M059J (cell line): Measurements from ENCODE around the gene PAIP1. TPM values are rescaled to one million over a fixed set of nuclear protein-coding genes. Genes with fewer than 3 reads are reported as not detected.
"Not testable (repeated sequence)": the region's sequence is repeated elsewhere in the genome, so short reads cannot be mapped to it uniquely, and the experiment has no call there.

Experiments
- DNase-seq: peaks from one replicate; pipeline ENCODE4 v3.0.0-alpha.2; 2012; ENCODE audit warnings: low read depth
- total RNA-seq: library from RNA; depleted of rRNA; stranded (reverse); fragments of >200 nt; shearing (Covaris generic); gene quantifications from 2 replicates; pipeline ENCODE4 v1.2.3, GENCODE V29; 2014; rRNA removed

The PAIP1 gene
- total RNA-seq, 1 experiment from 2014 or later: 155 TPM

DNA sequence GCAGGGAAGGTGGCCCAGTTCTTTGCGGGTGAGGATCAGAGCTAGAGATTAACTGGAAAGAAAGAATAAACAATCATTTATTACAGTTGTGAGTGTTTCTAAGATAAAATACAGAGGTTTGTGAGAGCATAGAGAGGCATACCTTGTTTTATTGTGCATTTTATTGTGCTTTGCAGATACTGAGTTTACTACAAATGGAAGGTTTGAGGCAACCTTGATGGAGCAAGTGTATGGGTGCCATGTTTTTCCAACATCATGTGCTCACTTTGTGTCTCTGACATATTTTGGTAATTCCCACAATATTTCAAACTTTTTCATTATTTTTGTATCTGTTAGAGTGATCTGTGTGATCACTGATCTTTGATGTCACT, 41.2 kb downstream of the PAIP1 start:
- DNase-seq: peak; percentile 15

GRCh38 chr5:43514816-43515677, 41.8 kb downstream of the PAIP1 start, which contains the start of gene C5orf34:
Gene C5orf34 (minus strand): TSS chr5:43515148. CDS start chr5:43509339, 5,809 bp downstream.
- DNase-seq: peak; percentile 97

- peak; percentile 73 for DNase-seq
Measured at GRCh38 chr5:43514471-43514815, 42.4 kb downstream of the PAIP1 start.

DNA sequence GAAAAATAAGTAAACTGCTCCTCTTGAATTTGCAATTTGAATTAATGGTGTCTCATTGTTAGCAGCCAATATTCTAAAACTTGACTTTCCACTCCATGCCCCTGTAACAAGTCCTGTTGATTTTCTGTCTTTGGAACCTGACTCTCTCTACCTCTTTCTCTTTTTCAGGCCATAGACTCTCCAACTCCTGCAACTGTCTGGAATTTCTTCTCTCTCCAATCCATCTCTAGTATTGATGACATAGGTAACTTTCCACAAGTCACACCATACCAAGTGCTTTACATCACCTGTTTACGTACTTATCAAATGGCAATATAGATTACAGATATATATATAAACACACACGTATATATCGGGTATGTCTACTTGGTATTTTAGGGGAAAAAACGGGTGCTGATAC, 42.9 kb downstream of the PAIP1 start:
- DNase-seq: peak; percentile 10

DNA sequence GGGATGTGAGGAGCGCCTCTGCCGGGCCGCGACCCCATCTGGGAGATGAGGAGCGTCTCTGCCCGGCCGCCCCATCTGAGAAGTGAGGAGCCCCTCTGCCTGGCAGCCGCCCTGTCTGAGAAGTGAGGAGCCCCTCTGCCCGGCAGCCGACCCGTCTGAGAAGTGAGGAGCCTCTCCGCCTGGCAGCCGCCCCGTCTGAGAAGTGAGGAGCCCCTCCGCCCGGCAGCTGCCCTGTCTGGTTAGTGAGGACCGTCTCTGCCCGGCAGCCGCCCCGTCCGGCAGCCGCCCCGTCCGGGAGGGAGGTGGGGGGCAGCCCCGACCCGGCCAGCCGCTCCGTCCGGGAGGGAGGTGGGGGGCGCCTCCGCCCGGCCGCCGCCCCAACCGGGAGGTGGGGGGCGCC, 45.8 kb downstream of the PAIP1 start:
- DNase-seq: not testable (repeated sequence)

GRCh38 chr5:43498581-43498980, 58.3 kb downstream of the PAIP1 start:
- no peak for DNase-seq

- no peak for DNase-seq
Measured at GRCh38 chr5:43497311-43498104, 59.4 kb downstream of the PAIP1 start.

- no peak for DNase-seq
Measured at GRCh38 chr5:43491326-43491725, 65.6 kb downstream of the PAIP1 start.

DNA sequence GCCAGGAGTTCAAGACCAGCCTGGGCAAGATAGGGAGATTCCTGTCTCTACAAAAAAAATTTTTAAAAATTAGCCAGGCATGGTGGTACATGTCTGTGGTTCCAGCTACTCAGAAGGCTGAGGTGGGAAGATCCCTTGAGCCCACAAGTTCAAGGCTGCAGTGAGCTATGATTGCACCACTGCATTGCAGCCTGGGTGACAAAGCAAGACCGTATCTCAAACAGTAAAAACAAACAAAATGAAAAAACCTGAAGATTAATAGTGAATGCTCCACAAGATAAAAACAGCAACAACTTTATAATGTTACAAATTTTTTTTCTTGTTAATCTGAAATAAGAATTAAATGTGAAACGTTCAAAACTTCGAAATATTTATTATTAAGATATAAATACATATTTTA, 70.5 kb downstream of the PAIP1 start:
- no peak for DNase-seq

GRCh38 chr5:43485406-43485805, 71.5 kb downstream of the PAIP1 start:
- DNase-seq: peak; percentile 3

DNA sequence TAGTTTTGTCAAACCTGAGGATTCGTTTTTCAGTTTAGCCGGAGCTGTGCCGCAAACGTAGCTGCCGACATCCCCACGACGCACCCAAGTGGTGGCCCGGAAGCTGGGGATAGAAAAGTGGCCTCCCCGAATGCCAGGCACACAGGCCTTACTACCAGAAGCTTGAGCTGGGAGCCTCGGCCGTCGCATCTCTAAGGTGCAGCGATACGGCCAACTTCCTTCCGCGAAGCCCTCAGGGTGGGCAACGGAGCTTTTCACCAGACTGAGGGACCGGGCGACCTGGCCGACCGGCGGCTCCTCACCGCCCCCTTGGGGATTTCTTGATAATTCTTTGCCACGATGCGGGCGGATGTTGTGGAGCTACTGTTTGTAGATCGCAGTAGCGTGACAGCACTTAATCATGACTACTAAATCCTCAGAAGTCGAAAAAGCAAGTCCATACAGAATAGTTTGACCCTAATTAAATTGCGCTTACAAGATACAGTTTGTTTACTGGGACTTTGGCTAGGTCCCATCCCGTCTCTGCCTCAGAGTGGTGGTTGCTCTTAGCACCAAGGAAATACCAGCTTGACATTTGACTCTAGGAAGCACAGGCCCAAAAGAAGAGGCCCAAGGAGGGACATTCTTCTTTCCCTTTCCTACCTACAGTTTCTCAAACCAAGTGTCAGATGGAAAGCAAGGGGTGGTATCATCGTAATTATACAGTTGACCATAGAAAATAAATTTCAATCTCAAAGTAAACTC, 72.6 kb downstream of the PAIP1 start:
- DNase-seq: peak; percentile 89

DNA sequence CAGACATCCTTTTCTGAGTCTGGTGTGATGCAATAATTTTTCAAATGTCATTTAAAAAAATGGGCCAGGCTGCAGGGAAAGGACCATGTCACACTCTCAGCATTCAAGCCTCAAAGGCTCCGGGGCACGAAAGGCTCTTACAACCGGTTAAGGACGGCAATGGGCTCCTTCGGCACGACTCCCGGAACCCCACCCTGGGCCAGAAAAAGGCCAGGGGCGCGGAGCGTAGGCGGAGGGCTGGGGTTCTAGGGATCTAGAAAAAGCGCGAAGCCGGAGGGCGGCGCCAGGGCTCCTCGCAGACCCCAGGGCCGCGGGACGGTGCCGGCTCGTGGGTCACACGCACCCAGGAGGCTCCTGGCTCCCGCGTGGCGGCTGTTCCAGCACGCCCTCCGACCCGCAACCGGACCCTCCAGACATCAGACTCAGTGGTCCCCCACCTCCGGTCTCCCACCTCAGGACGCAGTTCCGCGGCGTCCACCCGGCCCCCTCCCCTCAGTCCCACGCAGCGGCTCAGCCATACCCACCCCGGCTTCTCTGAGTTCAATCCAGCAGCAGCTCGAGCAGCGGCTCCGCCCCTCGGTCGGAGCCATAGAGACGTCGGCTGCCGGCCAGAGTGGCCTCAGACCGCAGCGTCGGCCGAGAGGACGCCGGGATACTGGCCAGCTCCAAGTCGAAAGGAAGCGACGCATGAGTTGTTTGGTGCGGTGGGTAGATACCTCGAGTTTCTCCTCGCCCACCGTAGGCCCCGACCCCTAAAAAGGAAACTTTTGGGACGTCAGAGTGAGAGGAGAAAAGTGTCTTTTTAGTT, 73.4 kb downstream of the PAIP1 start, which contains the start of gene TMEM267:
Gene TMEM267 (minus strand): TSS at position 568 of the 808 bp plus-strand sequence. CDS start 29,896 bp downstream, outside the sequence.
- peak; percentile 94 for DNase-seq

GRCh38 chr5:43482490-43483297, 74.2 kb downstream of the PAIP1 start:
- DNase-seq: peak; percentile 40

Other genes with a start within 250 kb of the PAIP1 start
- gene HMGCS1, start 243.7 kb downstream of the PAIP1 start, total RNA-seq: 40.2 and 54.4 TPM in 2 replicates
- gene CCL28, start 144.7 kb downstream of the PAIP1 start, total RNA-seq: not detected in 2 replicates
- 13.8 and 24.1 TPM in 2 replicates for gene TMEM267, start 73.2 kb downstream of the PAIP1 start, total RNA-seq
- 12.6 and 15.5 TPM in 2 replicates for gene C5orf34, start 41.9 kb downstream of the PAIP1 start, total RNA-seq
- 44.2 and 76.1 TPM in 2 replicates for gene NNT, start 46.1 kb upstream of the PAIP1 start, total RNA-seq